ENCODE measurements around the gene CCP110.

Gene CCP110

DNA sequence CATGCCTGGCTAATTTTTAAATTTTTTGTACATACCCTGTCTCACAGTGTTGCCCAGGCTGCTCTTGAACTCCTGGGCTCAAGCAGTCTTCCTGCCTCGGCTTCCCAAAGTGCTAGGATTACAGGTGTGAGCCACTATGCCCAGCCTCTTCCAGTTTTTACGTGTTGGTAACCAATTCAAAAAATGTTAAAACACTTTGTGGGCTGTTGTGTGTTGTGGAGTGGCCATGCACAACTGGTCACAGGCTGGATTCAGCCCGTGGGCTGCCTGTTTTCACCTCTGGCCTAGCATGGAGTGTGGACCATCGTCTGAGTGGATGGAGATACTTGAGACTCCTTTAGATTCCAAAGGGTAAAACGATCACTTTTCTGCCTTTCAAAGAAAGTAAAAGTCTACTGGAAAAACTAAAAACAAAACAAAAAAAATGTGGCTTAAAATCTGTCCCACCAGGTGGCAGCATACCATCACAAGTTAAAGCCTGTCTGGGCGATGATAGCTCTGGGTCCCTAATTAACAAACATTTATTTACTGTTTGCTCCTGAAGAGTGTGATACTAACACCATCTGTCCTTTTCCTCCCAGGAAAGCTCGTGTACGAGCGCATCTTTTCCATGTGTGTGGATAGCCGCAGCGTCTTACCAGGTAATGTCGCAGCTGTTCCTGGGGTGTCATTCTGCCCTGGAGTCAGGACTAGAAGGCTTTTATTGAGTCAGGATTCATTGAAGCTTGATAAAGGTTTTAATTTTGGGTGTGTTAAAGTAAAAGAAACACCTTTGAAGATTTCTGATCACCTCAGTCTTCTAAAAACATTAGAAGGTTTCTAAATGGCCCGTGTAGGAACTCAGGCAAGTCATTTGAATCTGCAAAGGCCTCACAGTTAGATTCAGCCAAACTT lies 77.6 kb downstream of the CCP110 start:
- no peak for DNase-seq (ENCODE audit: low read depth)
